DND-41 (cell line): ENCODE measurements around the gene ZFYVE1.
"Not testable (repeated sequence)": the region's sequence is repeated elsewhere in the genome, so short reads cannot be mapped to it uniquely, and the experiment has no call there.

ENCODE experiments used
- CTCF ChIP-seq: IDR thresholded peaks from 2 replicates; pipeline ENCODE4 v1.5.1; 2012; ENCODE audit warnings: borderline replicate concordance, low read length, moderate library complexity, mild to moderate bottlenecking; ENCODE audit not compliant: poor library complexity, severe bottlenecking; ENCODE audit errors: extremely low read depth
- EZH2 ChIP-seq: IDR thresholded peaks from 3 replicates; pipeline ENCODE4 v1.6.1; 2012; ENCODE audit warnings: borderline replicate concordance, low read depth, mild to moderate bottlenecking, moderate library complexity, low read length, inconsistent platforms; ENCODE audit not compliant: severe bottlenecking

GRCh38 chr14:73036706-73037450, 10.0 kb upstream of the ZFYVE1 start:
- TF ChIP-seq CTCF, EZH2: not testable (repeated sequence)
